Spleen (tissue), 7 donors: ENCODE measurements around the gene NEK9.

Experiments
- CTCF ChIP-seq, 11 experiments: fragments of 200-600 bp in 7 of 11; fragments of 450-650 bp in 4 of 11; sonication (generic) in 4 of 11; IDR thresholded peaks in 8 of 11; conservative IDR thresholded peaks in 3 of 11; 1 replicate in 7 of 11; 2 replicates in 4 of 11; pipeline versions ENCODE4 v1.4.0 to v1.8.0; 2016 to 2021; ENCODE audit warnings: antibody characterized with exemption in 11 of 11, inconsistent platforms in 4 of 11, mild to moderate bottlenecking in 1 of 11
- POLR2A ChIP-seq, 3 donors: fragments of 450-650 bp; IDR thresholded peaks; one replicate each; pipeline ENCODE4 v1.5.1; 2017; ENCODE audit warnings: antibody characterized with exemption in 3 of 3, mild to moderate bottlenecking in 1 of 3
- POLR2AphosphoS5 ChIP-seq, 3 donors: sonication (generic); formaldehyde crosslinking; IDR thresholded peaks; one replicate each; pipeline ENCODE4 v1.5.1; 2017; ENCODE audit warnings: antibody characterized with exemption in 3 of 3
- donor health status: DM: no; HTN: no; CAD: no; lungs with moderate emphysema.
- donor health status: DM: no; HTN: no; CAD: no.
- donor health status: DM: no; HTN: no; CAD: no.

- no peak for TF ChIP-seq CTCF (IDR thresholded peaks at IDR 0.05 in 8 of 11, conservative IDR thresholded peaks at IDR 0.05 in 3 of 11)
- TF ChIP-seq POLR2A (IDR thresholded peaks at IDR 0.05), result no peak
- TF ChIP-seq POLR2AphosphoS5 (IDR thresholded peaks at IDR 0.05), result no peak
Observed at GRCh38 chr14:75139185-75139584, 12.3 kb upstream of the NEK9 start.
